IPS-NIHi7 (cell line): ENCODE data around the gene CABP1.

ENCODE experiments used
- DNase-seq: peaks from one replicate; pipeline ENCODE4 v3.0.0; 2012; ENCODE audit warnings: mixed read lengths; ENCODE audit errors: extremely low spot score

Gene CABP1

GRCh38 chr12:120693848-120694247 is 53.4 kb downstream of the CABP1 start:
- no peak for DNase-seq

GRCh38 chr12:120696626-120697025 is 56.2 kb downstream of the CABP1 start:
- no peak for DNase-seq

- no peak for DNase-seq
Measured at GRCh38 chr12:120697344-120697743, 56.9 kb downstream of the CABP1 start.

- DNase-seq, result no peak
Measured at GRCh38 chr12:120698665-120699064, 58.2 kb downstream of the CABP1 start.

- no peak for DNase-seq
Measured at GRCh38 chr12:120699553-120699952, 59.1 kb downstream of the CABP1 start.

- no peak for DNase-seq
Measured at GRCh38 chr12:120700886-120701285, 60.5 kb downstream of the CABP1 start.

- DNase-seq, result no peak
Measured at GRCh38 chr12:120702637-120703036, 62.2 kb downstream of the CABP1 start.

- DNase-seq, result no peak
Measured at GRCh38 chr12:120703311-120703942, 63.0 kb downstream of the CABP1 start.

- DNase-seq, result no peak
Measured at GRCh38 chr12:120705618-120706017, 65.2 kb downstream of the CABP1 start.

- no peak for DNase-seq
Measured at GRCh38 chr12:120706029-120706428, 65.6 kb downstream of the CABP1 start.

- DNase-seq, result no peak
Measured at GRCh38 chr12:120708651-120709050, 68.2 kb downstream of the CABP1 start.

GRCh38 chr12:120710031-120710804 is 69.8 kb downstream of the CABP1 start, which contains the start of gene UNC119B:
UNC119B (plus strand) TSS chr12:120710458; CDS start chr12:120710475, 17 bp downstream.
- peak; percentile 87 for DNase-seq

- peak; percentile 62 for DNase-seq
Measured at GRCh38 chr12:120710805-120711296, 70.4 kb downstream of the CABP1 start.

GRCh38 chr12:120711411-120711810 is 71.0 kb downstream of the CABP1 start:
- no peak for DNase-seq

GRCh38 chr12:120712610-120713009 is 72.2 kb downstream of the CABP1 start:
- DNase-seq, result no peak

- DNase-seq, result peak; percentile 82
Measured at GRCh38 chr12:120713861-120714482, 73.5 kb downstream of the CABP1 start.
